Effector memory CD4-positive, alpha-beta T cell (primary cell): ENCODE measurements around the gene CEP95.
A peak's percentile ranks its signal among the peaks of the same experiment; 100 is the strongest.

Experiments
- DNase-seq, 3 donors: peaks; one replicate each; pipeline ENCODE4 v3.0.0-alpha.2; 2020
- H3K27ac ChIP-seq: 2 replicates; pipeline ENCODE4 v1.7.0; 2013; ENCODE audit warnings: mild to moderate bottlenecking, low read length, moderate library complexity; ENCODE audit not compliant: insufficient read depth, poor library complexity, severe bottlenecking
- H3K27me3 ChIP-seq: replicated peaks from 2 replicates; pipeline ENCODE4 v1.7.0; 2013; ENCODE audit warnings: mild to moderate bottlenecking, low read length; ENCODE audit not compliant: insufficient read depth, control insufficient read depth, poor library complexity, severe bottlenecking
- H3K36me3 ChIP-seq: 2 replicates; pipeline ENCODE4 v1.7.0; 2013; ENCODE audit warnings: mild to moderate bottlenecking, low read length, moderate library complexity; ENCODE audit not compliant: control insufficient read depth, insufficient read depth
- H3K4me1 ChIP-seq: 2 replicates; pipeline ENCODE4 v1.7.0; 2013; ENCODE audit warnings: low read length, mild to moderate bottlenecking; ENCODE audit not compliant: control insufficient read depth, insufficient read depth, poor library complexity, severe bottlenecking
- H3K4me3 ChIP-seq: 2 replicates; pipeline ENCODE4 v1.7.0; 2013; ENCODE audit warnings: low read length, low read depth, mild to moderate bottlenecking; ENCODE audit not compliant: insufficient read depth, poor library complexity, severe bottlenecking
- H3K9me3 ChIP-seq: 2 replicates; pipeline ENCODE4 v1.7.0; 2013; ENCODE audit warnings: mild to moderate bottlenecking, low read length, moderate library complexity; ENCODE audit not compliant: control insufficient read depth

Gene CEP95

GRCh38 chr17:64502809-64503208 is 4.0 kb upstream of the CEP95 start:
- Histone ChIP-seq H3K27ac (no peak overlapping the region), H3K4me3 (no peak overlapping the region), H3K36me3 (peaks cover 77% of the 10 kb centered on the region)

GRCh38 chr17:64503341-64503740 is 3.4 kb upstream of the CEP95 start:
- H3K9me3 ChIP-seq, result no peaks in the 10 kb centered on the region
- peaks cover 72% of the 10 kb centered on the region for H3K36me3 ChIP-seq
- no peak for DNase-seq
- H3K27me3 ChIP-seq, result no peaks in the 10 kb centered on the region
- peak overlapping the region; percentile 8 for H3K4me3 ChIP-seq
- H3K27ac ChIP-seq, result peak overlapping the region; percentile 32
- peaks cover 28% of the 10 kb centered on the region for H3K4me1 ChIP-seq

More at GRCh38 chr17:64502809-64503208, 4.0 kb upstream of the CEP95 start:
- no peaks in the 10 kb centered on the region for H3K9me3 ChIP-seq
- DNase-seq, result no peak
- peaks cover 27% of the 10 kb centered on the region for H3K4me1 ChIP-seq
- H3K27me3 ChIP-seq, result no peaks in the 10 kb centered on the region

- Histone ChIP-seq H3K4me3 (peak overlapping the region; percentile 95), H3K36me3 (peaks cover 65% of the 10 kb centered on the region), H3K9me3 (no peaks in the 10 kb centered on the region), H3K27ac (peak overlapping the region; percentile 98), H3K4me1 (peaks cover 33% of the 10 kb centered on the region), H3K27me3 (no peaks in the 10 kb centered on the region)
- DNase-seq, result no peak
These were observed 2.7 kb upstream of the CEP95 start for GRCh38 chr17:64503821-64504768.

GRCh38 chr17:64504769-64505339 is 1.9 kb upstream of the CEP95 start:
- H3K36me3 ChIP-seq, result peaks cover 59% of the 10 kb centered on the region
- peaks cover 34% of the 10 kb centered on the region for H3K4me1 ChIP-seq

GRCh38 chr17:64505340-64506200 is 1.2 kb upstream of the CEP95 start:
- peak overlapping the region; percentile 98 for H3K27ac ChIP-seq
- H3K4me1 ChIP-seq, result peaks cover 34% of the 10 kb centered on the region
- no peaks in the 10 kb centered on the region for H3K27me3 ChIP-seq
- DNase-seq, result peak; percentile 70 to 79 (median 71)
- no peaks in the 10 kb centered on the region for H3K9me3 ChIP-seq
- H3K4me3 ChIP-seq, result peak overlapping the region; percentile 95
- peaks cover 59% of the 10 kb centered on the region for H3K36me3 ChIP-seq

More at GRCh38 chr17:64504769-64505339, 1.9 kb upstream of the CEP95 start:
- Histone ChIP-seq H3K4me3 (peak overlapping the region; percentile 95), H3K27me3 (no peaks in the 10 kb centered on the region), H3K9me3 (no peaks in the 10 kb centered on the region), H3K27ac (peak overlapping the region; percentile 98)
- no peak for DNase-seq

- no peaks in the 10 kb centered on the region for H3K9me3 ChIP-seq
- H3K4me3 ChIP-seq, result peak within 1 kb of the TSS; percentile 95
- H3K27ac ChIP-seq, result peak within 1 kb of the TSS; percentile 98
- peak; percentile 95 to 97 (median 95) for DNase-seq
- no peaks in the 10 kb centered on the region for H3K27me3 ChIP-seq
- peaks cover 54% of the 10 kb centered on the region for H3K36me3 ChIP-seq
- peaks cover 34% of the 10 kb centered on the region for H3K4me1 ChIP-seq
These were observed 589 bp upstream of the CEP95 start, which contains the start of gene DDX5 for GRCh38 chr17:64506201-64506575. Gene DDX5, minus strand, starts transcription at chr17:64506289. Its CDS starts 170 bp downstream, at chr17:64506119.

- peak overlapping the region; percentile 98 for H3K27ac ChIP-seq
- H3K27me3 ChIP-seq, result no peaks in the 10 kb centered on the region
- no peak for DNase-seq
- peak overlapping the region; percentile 95 for H3K4me3 ChIP-seq
- H3K36me3 ChIP-seq, result peaks cover 48% of the 10 kb centered on the region
- no peaks in the 10 kb centered on the region for H3K9me3 ChIP-seq
- peaks cover 32% of the 10 kb centered on the region for H3K4me1 ChIP-seq
These were observed 621 bp downstream of the CEP95 start for GRCh38 chr17:64507413-64507782.

- Histone ChIP-seq H3K4me1 (peaks cover 22% of the 10 kb centered on the region), H3K27me3 (no peaks in the 10 kb centered on the region), H3K27ac (no peak overlapping the region), H3K9me3 (no peaks in the 10 kb centered on the region), H3K4me3 (no peak overlapping the region), H3K36me3 (peaks cover 45% of the 10 kb centered on the region)
- DNase-seq, result no peak
These were observed 1.9 kb downstream of the CEP95 start for GRCh38 chr17:64508683-64509082.

- DNase-seq, result no peak
- no peaks in the 10 kb centered on the region for H3K9me3 ChIP-seq
- no peaks in the 10 kb centered on the region for H3K27me3 ChIP-seq
- peaks cover 44% of the 10 kb centered on the region for H3K36me3 ChIP-seq
- no peak overlapping the region for H3K4me3 ChIP-seq
- no peak overlapping the region for H3K27ac ChIP-seq
- peaks cover 17% of the 10 kb centered on the region for H3K4me1 ChIP-seq
These were observed 2.4 kb downstream of the CEP95 start for GRCh38 chr17:64509179-64509578.
